GM23338 (cell line): ENCODE measurements around the gene ERCC1. TPM values are rescaled to one million over a fixed set of nuclear protein-coding genes. Genes with fewer than 3 reads are reported as not detected.

Source experiments
- ZNF114 ChIP-seq: fragments of 250-450 bp; sonication (Bioruptor Pico); IDR thresholded peaks from 2 replicates; pipeline ENCODE4 v1.5.0; 2020; ENCODE audit warnings: mild to moderate bottlenecking, moderate library complexity
- microRNA-seq: library from miRNA; unstranded; fragments of <30 nt; microRNA quantifications from one replicate; pipeline ENCODE4, GENCODE V29; 2017
- polyA plus RNA-seq: library from polyadenylated mRNA; unstranded; fragments of >200 nt; fragmentation: Nextera tagmentation; extraction: Ambion mirVana; gene quantifications from 2 replicates; pipeline ENCODE4 v1.2.1, GENCODE V29; 2016
- small RNA-seq: library from RNA; depleted of rRNA; stranded (forward); fragments of <200 nt; gene quantifications from one replicate; pipeline ENCODE3, GENCODE V24; 2014; ENCODE audit warnings: low replicate concordance
- total RNA-seq: library from RNA; depleted of rRNA; stranded (reverse); fragments of >200 nt; shearing (Covaris generic); gene quantifications from 2 replicates; pipeline ENCODE4 v1.2.3, GENCODE V29; 2014; rRNA removed
- TF ChIP-seq, protein P1 (sequence below): fragments of 250-450 bp; sonication (Bioruptor Pico); IDR thresholded peaks from 2 replicates; pipeline ENCODE4 v1.5.0; 2020; ENCODE audit warnings: mild to moderate bottlenecking, moderate library complexity

The ERCC1 gene
- total and polyA plus RNA-seq, 2 experiments from 2014 or later, result 39.0 to 52.3 TPM

DNA sequence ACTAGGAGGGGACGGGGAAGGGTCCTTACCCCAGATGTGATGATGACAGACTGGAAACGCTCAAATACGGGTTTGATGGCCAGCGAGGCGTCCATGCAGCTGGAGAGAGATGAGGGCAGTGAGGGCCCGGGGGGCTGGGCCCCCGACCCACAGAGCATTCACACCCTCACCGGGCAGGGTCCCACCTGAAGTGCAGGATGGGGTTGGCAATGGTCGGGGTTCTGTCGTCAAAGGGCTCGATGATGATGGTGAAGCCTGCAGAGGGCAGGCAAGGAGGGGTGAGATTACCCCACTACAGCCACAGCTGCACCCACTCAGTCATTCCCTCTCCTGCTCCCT, 66.3 kb downstream of the ERCC1 start (continued):
- TF ChIP-seq, protein P1, sequence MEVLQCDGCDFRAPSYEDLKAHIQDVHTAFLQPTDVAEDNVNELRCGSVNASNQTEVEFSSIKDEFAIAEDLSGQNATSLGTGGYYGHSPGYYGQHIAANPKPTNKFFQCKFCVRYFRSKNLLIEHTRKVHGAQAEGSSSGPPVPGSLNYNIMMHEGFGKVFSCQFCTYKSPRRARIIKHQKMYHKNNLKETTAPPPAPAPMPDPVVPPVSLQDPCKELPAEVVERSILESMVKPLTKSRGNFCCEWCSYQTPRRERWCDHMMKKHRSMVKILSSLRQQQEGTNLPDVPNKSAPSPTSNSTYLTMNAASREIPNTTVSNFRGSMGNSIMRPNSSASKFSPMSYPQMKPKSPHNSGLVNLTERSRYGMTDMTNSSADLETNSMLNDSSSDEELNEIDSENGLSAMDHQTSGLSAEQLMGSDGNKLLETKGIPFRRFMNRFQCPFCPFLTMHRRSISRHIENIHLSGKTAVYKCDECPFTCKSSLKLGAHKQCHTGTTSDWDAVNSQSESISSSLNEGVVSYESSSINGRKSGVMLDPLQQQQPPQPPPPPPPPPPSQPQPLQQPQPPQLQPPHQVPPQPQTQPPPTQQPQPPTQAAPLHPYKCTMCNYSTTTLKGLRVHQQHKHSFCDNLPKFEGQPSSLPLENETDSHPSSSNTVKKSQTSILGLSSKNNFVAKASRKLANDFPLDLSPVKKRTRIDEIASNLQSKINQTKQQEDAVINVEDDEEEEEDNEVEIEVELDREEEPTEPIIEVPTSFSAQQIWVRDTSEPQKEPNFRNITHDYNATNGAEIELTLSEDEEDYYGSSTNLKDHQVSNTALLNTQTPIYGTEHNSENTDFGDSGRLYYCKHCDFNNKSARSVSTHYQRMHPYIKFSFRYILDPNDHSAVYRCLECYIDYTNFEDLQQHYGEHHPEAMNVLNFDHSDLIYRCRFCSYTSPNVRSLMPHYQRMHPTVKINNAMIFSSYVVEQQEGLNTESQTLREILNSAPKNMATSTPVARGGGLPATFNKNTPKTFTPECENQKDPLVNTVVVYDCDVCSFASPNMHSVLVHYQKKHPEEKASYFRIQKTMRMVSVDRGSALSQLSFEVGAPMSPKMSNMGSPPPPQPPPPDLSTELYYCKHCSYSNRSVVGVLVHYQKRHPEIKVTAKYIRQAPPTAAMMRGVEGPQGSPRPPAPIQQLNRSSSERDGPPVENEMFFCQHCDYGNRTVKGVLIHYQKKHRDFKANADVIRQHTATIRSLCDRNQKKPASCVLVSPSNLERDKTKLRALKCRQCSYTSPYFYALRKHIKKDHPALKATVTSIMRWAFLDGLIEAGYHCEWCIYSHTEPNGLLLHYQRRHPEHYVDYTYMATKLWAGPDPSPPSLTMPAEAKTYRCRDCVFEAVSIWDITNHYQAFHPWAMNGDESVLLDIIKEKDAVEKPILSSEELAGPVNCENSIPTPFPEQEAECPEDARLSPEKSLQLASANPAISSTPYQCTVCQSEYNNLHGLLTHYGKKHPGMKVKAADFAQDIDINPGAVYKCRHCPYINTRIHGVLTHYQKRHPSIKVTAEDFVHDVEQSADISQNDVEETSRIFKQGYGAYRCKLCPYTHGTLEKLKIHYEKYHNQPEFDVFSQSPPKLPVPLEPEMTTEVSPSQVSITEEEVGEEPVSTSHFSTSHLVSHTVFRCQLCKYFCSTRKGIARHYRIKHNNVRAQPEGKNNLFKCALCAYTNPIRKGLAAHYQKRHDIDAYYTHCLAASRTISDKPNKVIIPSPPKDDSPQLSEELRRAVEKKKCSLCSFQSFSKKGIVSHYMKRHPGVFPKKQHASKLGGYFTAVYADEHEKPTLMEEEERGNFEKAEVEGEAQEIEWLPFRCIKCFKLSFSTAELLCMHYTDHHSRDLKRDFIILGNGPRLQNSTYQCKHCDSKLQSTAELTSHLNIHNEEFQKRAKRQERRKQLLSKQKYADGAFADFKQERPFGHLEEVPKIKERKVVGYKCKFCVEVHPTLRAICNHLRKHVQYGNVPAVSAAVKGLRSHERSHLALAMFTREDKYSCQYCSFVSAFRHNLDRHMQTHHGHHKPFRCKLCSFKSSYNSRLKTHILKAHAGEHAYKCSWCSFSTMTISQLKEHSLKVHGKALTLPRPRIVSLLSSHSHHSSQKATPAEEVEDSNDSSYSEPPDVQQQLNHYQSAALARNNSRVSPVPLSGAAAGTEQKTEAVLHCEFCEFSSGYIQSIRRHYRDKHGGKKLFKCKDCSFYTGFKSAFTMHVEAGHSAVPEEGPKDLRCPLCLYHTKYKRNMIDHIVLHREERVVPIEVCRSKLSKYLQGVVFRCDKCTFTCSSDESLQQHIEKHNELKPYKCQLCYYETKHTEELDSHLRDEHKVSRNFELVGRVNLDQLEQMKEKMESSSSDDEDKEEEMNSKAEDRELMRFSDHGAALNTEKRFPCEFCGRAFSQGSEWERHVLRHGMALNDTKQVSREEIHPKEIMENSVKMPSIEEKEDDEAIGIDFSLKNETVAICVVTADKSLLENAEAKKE (CRISPR knock-in tag), result no peak
- no peak for TF ChIP-seq ZNF114 (CRISPR knock-in tag)

Small RNA genes within 50 kb of the gene (microRNA-seq; reads per million reads assigned to microRNA genes)
- gene MIR6088, result not detected

Small RNA genes within 50 kb of the gene (small RNA-seq; reads per million reads assigned to genes)
- not detected for gene MIR6088

Other genes with a start within 250 kb of the ERCC1 start
- 23.3 and 29.4 TPM in 2 replicates for gene TRAPPC6A, start 245.7 kb downstream of the ERCC1 start, total RNA-seq
- gene TRAPPC6A, start 245.7 kb downstream of the ERCC1 start, polyA plus RNA-seq, result 74.7 and 81.9 TPM in 2 replicates
- 15.9 and 16.0 TPM in 2 replicates for gene BLOC1S3, start 245.1 kb downstream of the ERCC1 start, total RNA-seq
- 2.5 and 5.0 TPM in 2 replicates for gene BLOC1S3, start 245.1 kb downstream of the ERCC1 start, polyA plus RNA-seq
- 0.35 and 3.2 TPM in 2 replicates for gene EXOC3L2, start 178.5 kb downstream of the ERCC1 start, total RNA-seq
- 2.0 and 2.8 TPM in 2 replicates for gene EXOC3L2, start 178.5 kb downstream of the ERCC1 start, polyA plus RNA-seq
- gene MARK4, start 172.6 kb downstream of the ERCC1 start, total RNA-seq, result 38.6 and 40.5 TPM in 2 replicates
- 15.8 and 16.6 TPM in 2 replicates for gene MARK4, start 172.6 kb downstream of the ERCC1 start, polyA plus RNA-seq
- gene CKM, start 101.0 kb downstream of the ERCC1 start, total RNA-seq, result not detected in 2 replicates
- 0.47 TPM in 1 of 2 replicates, not detected in the other for gene CKM, start 101.0 kb downstream of the ERCC1 start, polyA plus RNA-seq
- 4.2 and 6.4 TPM in 2 replicates for gene KLC3, start 83.2 kb downstream of the ERCC1 start, total RNA-seq
- gene KLC3, start 83.2 kb downstream of the ERCC1 start, polyA plus RNA-seq, result 2.8 and 3.1 TPM in 2 replicates
- 81.1 and 84.7 TPM in 2 replicates for gene ERCC2, start 53.3 kb downstream of the ERCC1 start, total RNA-seq
- gene ERCC2, start 53.3 kb downstream of the ERCC1 start, polyA plus RNA-seq, result 33.3 and 39.4 TPM in 2 replicates
- gene PPP1R13L, start 18.8 kb downstream of the ERCC1 start, total RNA-seq, result 9.6 and 11.3 TPM in 2 replicates
- 12.9 and 15.5 TPM in 2 replicates for gene PPP1R13L, start 18.8 kb downstream of the ERCC1 start, polyA plus RNA-seq
- 33.0 and 34.1 TPM in 2 replicates for gene POLR1G, start 17.3 kb downstream of the ERCC1 start, total RNA-seq
- 85.9 and 91.1 TPM in 2 replicates for gene POLR1G, start 17.3 kb downstream of the ERCC1 start, polyA plus RNA-seq
- gene FOSB, start 44.1 kb upstream of the ERCC1 start, total RNA-seq, result 0.89 and 1.9 TPM in 2 replicates
- 0.55 and 0.77 TPM in 2 replicates for gene FOSB, start 44.1 kb upstream of the ERCC1 start, polyA plus RNA-seq
- 22.8 and 32.1 TPM in 2 replicates for gene RTN2, start 73.1 kb upstream of the ERCC1 start, total RNA-seq
- 7.0 and 8.6 TPM in 2 replicates for gene RTN2, start 73.1 kb upstream of the ERCC1 start, polyA plus RNA-seq
- 9.6 and 15.2 TPM in 2 replicates for gene PPM1N, start 74.5 kb upstream of the ERCC1 start, total RNA-seq
- 25.1 and 30.1 TPM in 2 replicates for gene PPM1N, start 74.5 kb upstream of the ERCC1 start, polyA plus RNA-seq
- gene VASP, start 83.6 kb upstream of the ERCC1 start, total RNA-seq, result 146 and 147 TPM in 2 replicates
- 60.3 and 68.3 TPM in 2 replicates for gene VASP, start 83.6 kb upstream of the ERCC1 start, polyA plus RNA-seq
- gene OPA3, start 160.9 kb upstream of the ERCC1 start, total RNA-seq, result 13.5 and 14.5 TPM in 2 replicates
- 9.1 and 11.5 TPM in 2 replicates for gene OPA3, start 160.9 kb upstream of the ERCC1 start, polyA plus RNA-seq
- 0.14 and 0.35 TPM in 2 replicates for gene GPR4, start 178.3 kb upstream of the ERCC1 start, total RNA-seq
- 0.06 and 0.59 TPM in 2 replicates for gene GPR4, start 178.3 kb upstream of the ERCC1 start, polyA plus RNA-seq
- gene EML2, start 215.5 kb upstream of the ERCC1 start, total RNA-seq, result 28.9 and 33.9 TPM in 2 replicates
- gene EML2, start 215.5 kb upstream of the ERCC1 start, polyA plus RNA-seq, result 7.1 and 8.0 TPM in 2 replicates
- gene GIPR, start 244.3 kb upstream of the ERCC1 start, total RNA-seq, result 0.19 and 0.42 TPM in 2 replicates
- 1.2 and 1.4 TPM in 2 replicates for gene GIPR, start 244.3 kb upstream of the ERCC1 start, polyA plus RNA-seq